ENCODE measurements around the gene ITPK1.

GRCh38 chr14:93150227-93151208 is 34.8 kb upstream of the ITPK1 start:
- TF ChIP-seq CTCF (conservative IDR thresholded peaks at IDR 0.05) (no peak), ZFX (IDR thresholded peaks at IDR 0.05) (no peak)
